ENCODE results near the gene PPP1R16B.
A peak's percentile ranks its signal among the peaks of the same experiment; 100 is the strongest.

The PPP1R16B gene

GRCh38 chr20:38875175-38875993, 69.9 kb downstream of the PPP1R16B start:
- Histone ChIP-seq H3K4me1 (peaks cover 87% of the 10 kb centered on the region), H3K27me3 (no peaks in the 10 kb centered on the region), H3K4me3 (peak overlapping the region; percentile 55), H3K36me3 (no peaks in the 10 kb centered on the region), H4K20me1 (peaks cover 16% of the 10 kb centered on the region; the same call in 1 of the 2 replicates), H3K9ac (peak overlapping the region; percentile 65), H3K9me3 (no peaks in the 10 kb centered on the region), H3K27ac (peak overlapping the region; percentile 83), H3K4me2 (peak overlapping the region; percentile 91)
- TF ChIP-seq Cebpa-rat (IDR thresholded peaks at IDR 0.05): no peak

- Histone ChIP-seq H3K4me2 (no peak overlapping the region), H3K4me3 (no peak overlapping the region), H3K4me1 (peaks cover 90% of the 10 kb centered on the region), H3K27ac (no peak overlapping the region), H3K36me3 (no peaks in the 10 kb centered on the region), H3K9me3 (no peaks in the 10 kb centered on the region), H4K20me1 (peaks cover 34% of the 10 kb centered on the region), H3K9ac (no peak overlapping the region), H3K27me3 (no peaks in the 10 kb centered on the region)
- TF ChIP-seq Cebpa-rat (IDR thresholded peaks at IDR 0.05): no peak
Observed at GRCh38 chr20:38877483-38877882, 72.0 kb downstream of the PPP1R16B start.

- peak overlapping the region; percentile 85; the same call in 1 of the 2 replicates for H3K4me2 ChIP-seq
- H4K20me1 ChIP-seq: peaks cover 43% of the 10 kb centered on the region
- no peak for TF ChIP-seq Cebpa-rat (IDR thresholded peaks at IDR 0.05)
- no peak overlapping the region for H3K4me3 ChIP-seq
- peaks cover 90% of the 10 kb centered on the region for H3K4me1 ChIP-seq
- H3K9ac ChIP-seq: no peak overlapping the region
- no peaks in the 10 kb centered on the region for H3K9me3 ChIP-seq
- no peak overlapping the region for H3K27ac ChIP-seq
- H3K27me3 ChIP-seq: no peaks in the 10 kb centered on the region
- no peaks in the 10 kb centered on the region for H3K36me3 ChIP-seq
Observed at GRCh38 chr20:38878866-38879265, 73.4 kb downstream of the PPP1R16B start.

- peak overlapping the region; percentile 85 for H3K4me2 ChIP-seq
Observed at GRCh38 chr20:38880952-38881735, 75.6 kb downstream of the PPP1R16B start.

GRCh38 chr20:38881806-38882440, 76.4 kb downstream of the PPP1R16B start:
- Histone ChIP-seq H3K4me1 (peaks cover 64% of the 10 kb centered on the region), H3K9ac (no peak overlapping the region), H3K27ac (peak overlapping the region; percentile 23; the same call in 1 of the 2 replicates), H3K9me3 (no peaks in the 10 kb centered on the region), H3K36me3 (no peaks in the 10 kb centered on the region), H3K4me3 (no peak overlapping the region), H3K4me2 (peak overlapping the region; percentile 85), H3K27me3 (no peaks in the 10 kb centered on the region), H4K20me1 (peaks cover 50% of the 10 kb centered on the region)
- no peak for TF ChIP-seq Cebpa-rat (IDR thresholded peaks at IDR 0.05)

More at GRCh38 chr20:38880952-38881735, 75.6 kb downstream of the PPP1R16B start:
- no peaks in the 10 kb centered on the region for H3K36me3 ChIP-seq
- no peak overlapping the region; the same call in 1 of the 2 replicates for H3K4me3 ChIP-seq
- no peak overlapping the region for H3K27ac ChIP-seq
- no peaks in the 10 kb centered on the region for H3K9me3 ChIP-seq
- H3K9ac ChIP-seq: no peak overlapping the region
- H3K27me3 ChIP-seq: no peaks in the 10 kb centered on the region
- peaks cover 43% of the 10 kb centered on the region for H4K20me1 ChIP-seq
- H3K4me1 ChIP-seq: peaks cover 71% of the 10 kb centered on the region
- TF ChIP-seq Cebpa-rat (IDR thresholded peaks at IDR 0.05): no peak

GRCh38 chr20:38882600-38882999, 77.1 kb downstream of the PPP1R16B start:
- peaks cover 58% of the 10 kb centered on the region for H3K4me1 ChIP-seq
- H3K27ac ChIP-seq: peak overlapping the region; percentile 48; the same call in 1 of the 2 replicates
- no peak for TF ChIP-seq Cebpa-rat (IDR thresholded peaks at IDR 0.05)
- H3K4me2 ChIP-seq: peak overlapping the region; percentile 85
- no peak overlapping the region for H3K9ac ChIP-seq
- peaks cover 50% of the 10 kb centered on the region for H4K20me1 ChIP-seq
- no peaks in the 10 kb centered on the region for H3K36me3 ChIP-seq
- no peaks in the 10 kb centered on the region for H3K9me3 ChIP-seq
- H3K27me3 ChIP-seq: no peaks in the 10 kb centered on the region
- no peak overlapping the region for H3K4me3 ChIP-seq

- Histone ChIP-seq H3K9ac (no peak overlapping the region), H3K4me2 (peak overlapping the region; percentile 85), H3K4me3 (no peak overlapping the region), H3K27me3 (no peaks in the 10 kb centered on the region), H4K20me1 (peaks cover 50% of the 10 kb centered on the region), H3K36me3 (no peaks in the 10 kb centered on the region), H3K4me1 (peaks cover 58% of the 10 kb centered on the region), H3K27ac (peak overlapping the region; percentile 48; the same call in 1 of the 2 replicates), H3K9me3 (no peaks in the 10 kb centered on the region)
- TF ChIP-seq Cebpa-rat (IDR thresholded peaks at IDR 0.05): no peak
Observed at GRCh38 chr20:38883081-38883980, 77.8 kb downstream of the PPP1R16B start.

- Histone ChIP-seq H4K20me1 (peaks cover 47% of the 10 kb centered on the region), H3K27ac (no peak overlapping the region), H3K9ac (no peak overlapping the region), H3K4me1 (peaks cover 50% of the 10 kb centered on the region), H3K27me3 (no peaks in the 10 kb centered on the region), H3K36me3 (no peaks in the 10 kb centered on the region), H3K9me3 (no peaks in the 10 kb centered on the region), H3K4me2 (peak overlapping the region; percentile 85; the same call in 1 of the 2 replicates), H3K4me3 (no peak overlapping the region)
- TF ChIP-seq Cebpa-rat (IDR thresholded peaks at IDR 0.05): no peak
Observed at GRCh38 chr20:38883981-38884733, 78.7 kb downstream of the PPP1R16B start.
